ENCODE results near the gene PLVAP. TPM values are rescaled to one million over a fixed set of nuclear protein-coding genes. Genes with fewer than 3 reads are reported as not detected.

PLVAP gene
- total and polyA plus RNA-seq, 9 of the 15 experiments (the other 6 are each of a cell fraction or from before 2014, with no cell fraction given), result 0.09 to 0.84 (median 0.51) TPM; not detected in 4

DNA sequence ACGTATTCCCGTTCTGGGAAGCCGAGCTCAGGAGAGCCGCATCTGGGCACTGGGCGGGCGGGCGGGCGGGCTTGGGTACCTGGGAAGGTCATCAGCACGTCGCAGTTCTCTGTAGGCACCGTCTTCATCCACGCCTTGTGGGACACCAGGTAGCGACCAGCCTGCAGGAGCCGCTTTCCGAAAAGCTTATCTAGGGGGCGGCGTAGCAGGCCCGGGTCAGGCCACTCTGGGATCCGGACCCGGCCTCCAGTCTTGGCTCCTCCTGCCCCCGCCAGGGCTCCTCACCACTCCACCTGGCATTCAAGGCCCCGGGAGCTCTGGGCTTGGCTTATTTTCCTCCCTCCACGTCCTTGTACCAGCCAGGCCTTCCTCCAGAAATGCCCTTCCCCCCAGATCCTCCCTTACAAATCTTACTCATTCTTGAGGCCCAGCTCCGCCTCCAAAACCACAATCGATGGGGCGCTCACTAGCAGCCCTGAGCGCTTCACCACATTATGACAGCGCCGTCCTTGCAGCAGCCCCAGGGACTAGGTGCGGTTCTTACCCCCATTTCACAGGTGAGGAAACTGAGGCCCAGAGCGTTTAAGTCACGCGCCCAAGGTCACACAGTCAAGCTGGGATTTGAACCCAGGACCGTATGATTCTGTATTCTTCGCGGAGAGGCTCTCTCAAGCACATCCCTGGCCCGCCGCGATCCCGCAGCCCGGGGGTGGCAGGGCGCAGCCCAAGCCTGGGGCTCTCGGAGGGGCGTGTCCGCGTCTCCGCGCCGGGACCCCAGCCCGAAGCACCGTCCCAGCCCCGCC is 43.3 kb downstream of the PLVAP start (continued):
- TF ChIP-seq, protein P1, sequence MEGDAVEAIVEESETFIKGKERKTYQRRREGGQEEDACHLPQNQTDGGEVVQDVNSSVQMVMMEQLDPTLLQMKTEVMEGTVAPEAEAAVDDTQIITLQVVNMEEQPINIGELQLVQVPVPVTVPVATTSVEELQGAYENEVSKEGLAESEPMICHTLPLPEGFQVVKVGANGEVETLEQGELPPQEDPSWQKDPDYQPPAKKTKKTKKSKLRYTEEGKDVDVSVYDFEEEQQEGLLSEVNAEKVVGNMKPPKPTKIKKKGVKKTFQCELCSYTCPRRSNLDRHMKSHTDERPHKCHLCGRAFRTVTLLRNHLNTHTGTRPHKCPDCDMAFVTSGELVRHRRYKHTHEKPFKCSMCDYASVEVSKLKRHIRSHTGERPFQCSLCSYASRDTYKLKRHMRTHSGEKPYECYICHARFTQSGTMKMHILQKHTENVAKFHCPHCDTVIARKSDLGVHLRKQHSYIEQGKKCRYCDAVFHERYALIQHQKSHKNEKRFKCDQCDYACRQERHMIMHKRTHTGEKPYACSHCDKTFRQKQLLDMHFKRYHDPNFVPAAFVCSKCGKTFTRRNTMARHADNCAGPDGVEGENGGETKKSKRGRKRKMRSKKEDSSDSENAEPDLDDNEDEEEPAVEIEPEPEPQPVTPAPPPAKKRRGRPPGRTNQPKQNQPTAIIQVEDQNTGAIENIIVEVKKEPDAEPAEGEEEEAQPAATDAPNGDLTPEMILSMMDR (IDR thresholded peaks at IDR 0.05 in 2 of 3, conservative IDR thresholded peaks at IDR 0.05 in 1 of 3; ENCODE audit: insufficient read depth in 2 of 3, low read depth in 1 of 3, low read length in 3 of 3), result peak in 2 of 3 experiments; percentile 26 to 33; a peak in 3 of 6 replicates
- TF ChIP-seq SRSF9 (IDR thresholded peaks at IDR 0.05; ENCODE audit: borderline replicate concordance, low read depth, low read length), result no peak
- no peak for TF ChIP-seq SRSF7 (optimal IDR thresholded peaks at IDR 0.05; ENCODE audit: low read depth, low read length)
- no peak for TF ChIP-seq CBFA2T2 (conservative IDR thresholded peaks at IDR 0.05)
- no peak for TF ChIP-seq HNRNPLL (IDR thresholded peaks at IDR 0.05; ENCODE audit: low read depth, low read length, poor library complexity, severe bottlenecking)
- TF ChIP-seq CHD4 (IDR thresholded peaks at IDR 0.05; ENCODE audit: insufficient read depth, insufficient replicate concordance, low read depth, low read length, poor library complexity, severe bottlenecking), result peak; percentile 100
- TF ChIP-seq ZNF174 (CRISPR knock-in tag; IDR thresholded peaks at IDR 0.05), result no peak
- TF ChIP-seq TCF3 (CRISPR knock-in tag; IDR thresholded peaks at IDR 0.05), result peak; percentile 28; the same call in 1 of the 2 replicates
- no peak for TF ChIP-seq ZNF830 (CRISPR knock-in tag; IDR thresholded peaks at IDR 0.05)
- peak in 1 of 3 experiments; percentile 44 for TF ChIP-seq YY1 (IDR thresholded peaks at IDR 0.05; ENCODE audit: borderline replicate concordance in 1 of 3, control insufficient read depth in 1 of 3, extremely low read depth in 1 of 3, insufficient read depth in 3 of 3, insufficient read length in 1 of 3, insufficient replicate concordance in 2 of 3, low read depth in 1 of 3, low read length in 2 of 3)
- no peak for TF ChIP-seq BMI1 (IDR thresholded peaks at IDR 0.05; ENCODE audit: low read length)
- TF ChIP-seq ZNF445 (CRISPR knock-in tag; IDR thresholded peaks at IDR 0.05; ENCODE audit: low read depth), result no peak
- no peak for TF ChIP-seq KAT2B (IDR thresholded peaks at IDR 0.05; ENCODE audit: low read depth, low read length)
- TF ChIP-seq, protein P2, sequence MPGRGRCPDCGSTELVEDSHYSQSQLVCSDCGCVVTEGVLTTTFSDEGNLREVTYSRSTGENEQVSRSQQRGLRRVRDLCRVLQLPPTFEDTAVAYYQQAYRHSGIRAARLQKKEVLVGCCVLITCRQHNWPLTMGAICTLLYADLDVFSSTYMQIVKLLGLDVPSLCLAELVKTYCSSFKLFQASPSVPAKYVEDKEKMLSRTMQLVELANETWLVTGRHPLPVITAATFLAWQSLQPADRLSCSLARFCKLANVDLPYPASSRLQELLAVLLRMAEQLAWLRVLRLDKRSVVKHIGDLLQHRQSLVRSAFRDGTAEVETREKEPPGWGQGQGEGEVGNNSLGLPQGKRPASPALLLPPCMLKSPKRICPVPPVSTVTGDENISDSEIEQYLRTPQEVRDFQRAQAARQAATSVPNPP (IDR thresholded peaks at IDR 0.05; ENCODE audit: borderline replicate concordance, insufficient read depth, insufficient read length), result no peak
- TF ChIP-seq, protein P3, sequence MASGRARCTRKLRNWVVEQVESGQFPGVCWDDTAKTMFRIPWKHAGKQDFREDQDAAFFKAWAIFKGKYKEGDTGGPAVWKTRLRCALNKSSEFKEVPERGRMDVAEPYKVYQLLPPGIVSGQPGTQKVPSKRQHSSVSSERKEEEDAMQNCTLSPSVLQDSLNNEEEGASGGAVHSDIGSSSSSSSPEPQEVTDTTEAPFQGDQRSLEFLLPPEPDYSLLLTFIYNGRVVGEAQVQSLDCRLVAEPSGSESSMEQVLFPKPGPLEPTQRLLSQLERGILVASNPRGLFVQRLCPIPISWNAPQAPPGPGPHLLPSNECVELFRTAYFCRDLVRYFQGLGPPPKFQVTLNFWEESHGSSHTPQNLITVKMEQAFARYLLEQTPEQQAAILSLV (tag; IDR thresholded peaks at IDR 0.05), result no peak
- TF ChIP-seq CBFA2T3 (IDR thresholded peaks at IDR 0.05), result peak; percentile 28; the same call in 1 of the 2 replicates
- TF ChIP-seq NELFE (IDR thresholded peaks at IDR 0.05; ENCODE audit: insufficient read depth, insufficient read length), result no peak
- TF ChIP-seq, protein P4, sequence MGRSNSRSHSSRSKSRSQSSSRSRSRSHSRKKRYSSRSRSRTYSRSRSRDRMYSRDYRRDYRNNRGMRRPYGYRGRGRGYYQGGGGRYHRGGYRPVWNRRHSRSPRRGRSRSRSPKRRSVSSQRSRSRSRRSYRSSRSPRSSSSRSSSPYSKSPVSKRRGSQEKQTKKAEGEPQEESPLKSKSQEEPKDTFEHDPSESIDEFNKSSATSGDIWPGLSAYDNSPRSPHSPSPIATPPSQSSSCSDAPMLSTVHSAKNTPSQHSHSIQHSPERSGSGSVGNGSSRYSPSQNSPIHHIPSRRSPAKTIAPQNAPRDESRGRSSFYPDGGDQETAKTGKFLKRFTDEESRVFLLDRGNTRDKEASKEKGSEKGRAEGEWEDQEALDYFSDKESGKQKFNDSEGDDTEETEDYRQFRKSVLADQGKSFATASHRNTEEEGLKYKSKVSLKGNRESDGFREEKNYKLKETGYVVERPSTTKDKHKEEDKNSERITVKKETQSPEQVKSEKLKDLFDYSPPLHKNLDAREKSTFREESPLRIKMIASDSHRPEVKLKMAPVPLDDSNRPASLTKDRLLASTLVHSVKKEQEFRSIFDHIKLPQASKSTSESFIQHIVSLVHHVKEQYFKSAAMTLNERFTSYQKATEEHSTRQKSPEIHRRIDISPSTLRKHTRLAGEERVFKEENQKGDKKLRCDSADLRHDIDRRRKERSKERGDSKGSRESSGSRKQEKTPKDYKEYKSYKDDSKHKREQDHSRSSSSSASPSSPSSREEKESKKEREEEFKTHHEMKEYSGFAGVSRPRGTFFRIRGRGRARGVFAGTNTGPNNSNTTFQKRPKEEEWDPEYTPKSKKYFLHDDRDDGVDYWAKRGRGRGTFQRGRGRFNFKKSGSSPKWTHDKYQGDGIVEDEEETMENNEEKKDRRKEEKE (IDR thresholded peaks at IDR 0.05; ENCODE audit: borderline replicate concordance in 1 of 2, control insufficient read depth in 1 of 2, low read depth in 2 of 2, low read length in 1 of 2), result no peak

All from K562 (cell line).